GM19395 (cell line): ENCODE data around the gene MRPS22.
"Not testable (repeated sequence)": the region's sequence is repeated elsewhere in the genome, so short reads cannot be mapped to it uniquely, and the experiment has no call there.

Source experiments
- ATAC-seq: cut with Tn5 transposase; IDR thresholded peaks from one replicate; pipeline ENCODE4 v1.9.1; 2021; ENCODE audit warnings: mild to moderate bottlenecking, moderate library complexity; ENCODE audit not compliant: unreplicated experiment

Gene MRPS22

GRCh38 chr3:139334675-139335074 lies 9.1 kb upstream of the MRPS22 start:
- ATAC-seq: not testable (repeated sequence)

- no peak for ATAC-seq
Measured at GRCh38 chr3:139338405-139338804, 5.4 kb upstream of the MRPS22 start.

- no peak for ATAC-seq
Measured at GRCh38 chr3:139339219-139339906, 4.5 kb upstream of the MRPS22 start.

- no peak for ATAC-seq
Measured at GRCh38 chr3:139340784-139341183, 3.0 kb upstream of the MRPS22 start.

- ATAC-seq: no peak
Measured at GRCh38 chr3:139342054-139342453, 1.8 kb upstream of the MRPS22 start.

- ATAC-seq: no peak
Measured at GRCh38 chr3:139346771-139347170, 3.0 kb downstream of the MRPS22 start.

GRCh38 chr3:139353920-139354556 lies 10.2 kb downstream of the MRPS22 start:
- ATAC-seq: no peak

- ATAC-seq: no peak
Measured at GRCh38 chr3:139354661-139355060, 10.8 kb downstream of the MRPS22 start.

- no peak for ATAC-seq
Measured at GRCh38 chr3:139355476-139355875, 11.7 kb downstream of the MRPS22 start.

- no peak for ATAC-seq
Measured at GRCh38 chr3:139355891-139356290, 12.1 kb downstream of the MRPS22 start.

- ATAC-seq: peak; percentile 54
Measured at GRCh38 chr3:139357899-139358298, 14.1 kb downstream of the MRPS22 start.

- ATAC-seq: no peak
Measured at GRCh38 chr3:139358841-139359562, 15.2 kb downstream of the MRPS22 start.

GRCh38 chr3:139361276-139361675 lies 17.5 kb downstream of the MRPS22 start:
- no peak for ATAC-seq

- no peak for ATAC-seq
Measured at GRCh38 chr3:139364549-139364948, 20.7 kb downstream of the MRPS22 start.

GRCh38 chr3:139374099-139374498 lies 30.3 kb downstream of the MRPS22 start:
- no peak for ATAC-seq

- no peak for ATAC-seq
Measured at GRCh38 chr3:139377378-139377777, 33.6 kb downstream of the MRPS22 start.

GRCh38 chr3:139378587-139379241 lies 34.9 kb downstream of the MRPS22 start:
- ATAC-seq: no peak

- ATAC-seq: no peak
Measured at GRCh38 chr3:139380575-139380974, 36.8 kb downstream of the MRPS22 start.

GRCh38 chr3:139382291-139382690 lies 38.5 kb downstream of the MRPS22 start:
- ATAC-seq: not testable (repeated sequence)

GRCh38 chr3:139388077-139388476 lies 44.3 kb downstream of the MRPS22 start:
- no peak for ATAC-seq

GRCh38 chr3:139388821-139389551 lies 45.2 kb downstream of the MRPS22 start:
- peak; percentile 38 for ATAC-seq
